ENCODE measurements around the gene DNM1. TPM values are rescaled to one million over a fixed set of nuclear protein-coding genes. Genes with fewer than 3 reads are reported as not detected.

DNM1 gene
- total RNA-seq, 1 donor, result 3.6 TPM

GRCh38 chr9:128202648-128203023, 543 bp upstream of the DNM1 start:
- Histone ChIP-seq H3K36me3 (ENCODE audit: insufficient read depth, low read length) (no peaks in the 10 kb centered on the region), H3K9me3 (ENCODE audit: low read depth, low read length) (no peaks in the 10 kb centered on the region), H3K4me3 (ENCODE audit: insufficient read depth, low read length) (peak overlapping the region; percentile 74), H3K4me1 (ENCODE audit: insufficient read depth, low read length) (peaks cover 18% of the 10 kb centered on the region), H3K27me3 (ENCODE audit: insufficient read depth, low read length) (no peaks in the 10 kb centered on the region), H3K79me2 (ENCODE audit: insufficient read depth, low read length) (no peaks in the 10 kb centered on the region), H3K4me2 (ENCODE audit: insufficient read depth, low read length) (peak overlapping the region; percentile 89), H3K27ac (ENCODE audit: low read depth, low read length) (no peak overlapping the region), H4K20me1 (ENCODE audit: insufficient read depth, low read length) (peaks cover 2% of the 10 kb centered on the region), H2AFZ (ENCODE audit: low read length) (peak overlapping the region; percentile 69)
- DNase-seq (ENCODE audit: insufficient read length, low spot score, missing footprints), result no peak
- TF ChIP-seq CTCF (IDR thresholded peaks at IDR 0.05; ENCODE audit: extremely low read depth, low read depth, low read length), result no peak

- Histone ChIP-seq H3K4me2 (ENCODE audit: insufficient read depth, low read length) (peak overlapping the region; percentile 89), H2AFZ (ENCODE audit: low read length) (peak overlapping the region; percentile 65), H3K4me1 (ENCODE audit: insufficient read depth, low read length) (peaks cover 18% of the 10 kb centered on the region), H3K4me3 (ENCODE audit: insufficient read depth, low read length) (peak overlapping the region; percentile 74), H3K36me3 (ENCODE audit: insufficient read depth, low read length) (no peaks in the 10 kb centered on the region), H3K27ac (ENCODE audit: low read depth, low read length) (no peak overlapping the region), H4K20me1 (ENCODE audit: insufficient read depth, low read length) (peaks cover 2% of the 10 kb centered on the region), H3K27me3 (ENCODE audit: insufficient read depth, low read length) (no peaks in the 10 kb centered on the region), H3K9me3 (ENCODE audit: low read depth, low read length) (no peaks in the 10 kb centered on the region), H3K79me2 (ENCODE audit: insufficient read depth, low read length) (no peaks in the 10 kb centered on the region)
- peak; percentile 96 for DNase-seq (ENCODE audit: insufficient read length, low spot score, missing footprints)
- TF ChIP-seq CTCF (IDR thresholded peaks at IDR 0.05; ENCODE audit: extremely low read depth, low read depth, low read length), result no peak
Measured at GRCh38 chr9:128203707-128204551, 750 bp downstream of the DNM1 start.

- Histone ChIP-seq H3K79me2 (ENCODE audit: insufficient read depth, low read length) (no peaks in the 10 kb centered on the region), H3K4me3 (ENCODE audit: insufficient read depth, low read length) (no peak overlapping the region), H4K20me1 (ENCODE audit: insufficient read depth, low read length) (peaks cover 2% of the 10 kb centered on the region), H2AFZ (ENCODE audit: low read length) (no peak overlapping the region), H3K4me1 (ENCODE audit: insufficient read depth, low read length) (peaks cover 18% of the 10 kb centered on the region), H3K36me3 (ENCODE audit: insufficient read depth, low read length) (no peaks in the 10 kb centered on the region), H3K4me2 (ENCODE audit: insufficient read depth, low read length) (no peak overlapping the region), H3K27ac (ENCODE audit: low read depth, low read length) (no peak overlapping the region), H3K27me3 (ENCODE audit: insufficient read depth, low read length) (no peaks in the 10 kb centered on the region), H3K9me3 (ENCODE audit: low read depth, low read length) (no peaks in the 10 kb centered on the region)
- TF ChIP-seq CTCF (IDR thresholded peaks at IDR 0.05; ENCODE audit: extremely low read depth, low read depth, low read length), result no peak
- peak; percentile 59 for DNase-seq (ENCODE audit: insufficient read length, low spot score, missing footprints)
Measured at GRCh38 chr9:128204858-128205257, 1.7 kb downstream of the DNM1 start.

GRCh38 chr9:128205296-128205944, 2.2 kb downstream of the DNM1 start:
- Histone ChIP-seq H3K27ac (ENCODE audit: low read depth, low read length) (no peak overlapping the region), H3K4me1 (ENCODE audit: insufficient read depth, low read length) (peaks cover 18% of the 10 kb centered on the region), H2AFZ (ENCODE audit: low read length) (no peak overlapping the region), H3K4me3 (ENCODE audit: insufficient read depth, low read length) (no peak overlapping the region), H3K36me3 (ENCODE audit: insufficient read depth, low read length) (no peaks in the 10 kb centered on the region), H3K9me3 (ENCODE audit: low read depth, low read length) (no peaks in the 10 kb centered on the region), H3K79me2 (ENCODE audit: insufficient read depth, low read length) (no peaks in the 10 kb centered on the region), H3K27me3 (ENCODE audit: insufficient read depth, low read length) (no peaks in the 10 kb centered on the region), H4K20me1 (ENCODE audit: insufficient read depth, low read length) (peaks cover 2% of the 10 kb centered on the region), H3K4me2 (ENCODE audit: insufficient read depth, low read length) (no peak overlapping the region)
- no peak for TF ChIP-seq CTCF (IDR thresholded peaks at IDR 0.05; ENCODE audit: extremely low read depth, low read depth, low read length)
- peak; percentile 78 for DNase-seq (ENCODE audit: insufficient read length, low spot score, missing footprints)
